ENCODE measurements around the gene CYP24A1.

DNA sequence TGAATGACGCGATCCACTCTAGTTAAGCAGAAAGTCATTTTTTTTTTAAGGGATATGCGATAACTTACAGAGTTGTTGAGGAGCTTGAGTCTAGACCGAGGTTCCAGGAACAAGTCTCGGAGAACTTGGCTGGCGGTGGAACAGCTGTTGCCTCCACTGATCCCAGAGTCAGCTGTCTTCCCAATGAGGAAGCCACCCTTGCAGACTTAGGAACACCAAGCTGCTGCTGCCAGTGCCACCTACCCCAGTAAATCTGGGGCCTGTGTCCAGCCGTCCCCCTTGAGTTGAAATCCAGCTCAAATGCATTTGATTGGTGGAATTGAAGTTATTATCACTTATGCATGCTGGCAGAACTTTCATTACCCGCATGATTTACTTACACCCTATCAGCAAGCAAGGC, 40.8 kb upstream of the CYP24A1 start:
- TF ChIP-seq, protein P1, sequence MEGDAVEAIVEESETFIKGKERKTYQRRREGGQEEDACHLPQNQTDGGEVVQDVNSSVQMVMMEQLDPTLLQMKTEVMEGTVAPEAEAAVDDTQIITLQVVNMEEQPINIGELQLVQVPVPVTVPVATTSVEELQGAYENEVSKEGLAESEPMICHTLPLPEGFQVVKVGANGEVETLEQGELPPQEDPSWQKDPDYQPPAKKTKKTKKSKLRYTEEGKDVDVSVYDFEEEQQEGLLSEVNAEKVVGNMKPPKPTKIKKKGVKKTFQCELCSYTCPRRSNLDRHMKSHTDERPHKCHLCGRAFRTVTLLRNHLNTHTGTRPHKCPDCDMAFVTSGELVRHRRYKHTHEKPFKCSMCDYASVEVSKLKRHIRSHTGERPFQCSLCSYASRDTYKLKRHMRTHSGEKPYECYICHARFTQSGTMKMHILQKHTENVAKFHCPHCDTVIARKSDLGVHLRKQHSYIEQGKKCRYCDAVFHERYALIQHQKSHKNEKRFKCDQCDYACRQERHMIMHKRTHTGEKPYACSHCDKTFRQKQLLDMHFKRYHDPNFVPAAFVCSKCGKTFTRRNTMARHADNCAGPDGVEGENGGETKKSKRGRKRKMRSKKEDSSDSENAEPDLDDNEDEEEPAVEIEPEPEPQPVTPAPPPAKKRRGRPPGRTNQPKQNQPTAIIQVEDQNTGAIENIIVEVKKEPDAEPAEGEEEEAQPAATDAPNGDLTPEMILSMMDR (CRISPR knock-in tag; IDR thresholded peaks at IDR 0.05) = no peak
- TF ChIP-seq RCOR2 (CRISPR knock-in tag; IDR thresholded peaks at IDR 0.05) (no peak), POGZ (CRISPR knock-in tag; IDR thresholded peaks at IDR 0.05) (no peak), STAG1 (CRISPR knock-in tag; IDR thresholded peaks at IDR 0.05) (no peak), TAF1 (CRISPR knock-in tag; IDR thresholded peaks at IDR 0.05) (no peak), TP53 (CRISPR knock-in tag; conservative IDR thresholded peaks at IDR 0.05) (no peak)
